GM19452 (cell line): Measurements from ENCODE around the gene THSD4.
"Not testable (repeated sequence)": the region's sequence is repeated elsewhere in the genome, so short reads cannot be mapped to it uniquely, and the experiment has no call there.

ENCODE experiments used
- ATAC-seq: cut with Tn5 transposase; IDR thresholded peaks from one replicate; pipeline ENCODE4 v1.9.1; 2021; ENCODE audit not compliant: unreplicated experiment

Gene THSD4

DNA sequence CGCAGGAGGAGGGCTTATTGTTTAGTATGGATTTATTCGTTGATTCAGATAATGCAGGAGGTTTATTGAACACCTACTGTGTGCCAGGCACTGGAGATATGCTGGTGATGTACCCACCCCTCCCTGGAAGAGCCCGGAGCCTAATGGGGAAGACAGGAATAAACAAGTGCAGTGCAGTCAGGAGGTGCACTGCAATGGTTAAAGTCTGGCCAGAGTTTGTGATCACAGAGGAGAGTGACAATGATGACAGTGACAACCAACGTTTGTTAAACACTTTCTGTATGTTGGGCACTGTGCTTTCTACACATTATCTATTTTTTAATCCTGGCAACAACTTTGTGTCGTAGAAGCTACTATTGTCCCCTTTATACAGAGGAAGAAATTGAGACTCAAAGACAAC, 70.4 kb downstream of the THSD4 start:
- no peak for ATAC-seq

GRCh38 chr15:71186267-71186666, 71.0 kb downstream of the THSD4 start:
- no peak for ATAC-seq

DNA sequence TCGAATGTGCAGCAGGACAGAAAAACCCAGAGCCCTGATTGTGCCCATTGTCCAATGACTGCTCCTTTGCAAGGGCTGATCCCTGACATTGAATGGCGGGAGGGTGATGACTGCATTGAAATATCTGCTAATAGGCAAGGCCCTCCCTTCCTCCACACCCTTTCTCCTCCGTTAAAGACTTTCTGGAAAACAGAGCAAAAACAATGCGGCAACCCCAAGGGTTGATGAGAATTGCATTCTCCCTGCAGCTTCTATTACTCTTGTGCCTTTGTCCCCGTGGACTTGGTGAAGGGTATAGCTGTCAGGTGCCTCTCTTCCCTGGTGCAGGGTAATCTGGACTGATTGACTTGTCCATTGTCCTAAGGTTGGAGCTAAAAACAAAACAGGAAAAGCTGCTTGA, 71.8 kb downstream of the THSD4 start:
- no peak for ATAC-seq

DNA sequence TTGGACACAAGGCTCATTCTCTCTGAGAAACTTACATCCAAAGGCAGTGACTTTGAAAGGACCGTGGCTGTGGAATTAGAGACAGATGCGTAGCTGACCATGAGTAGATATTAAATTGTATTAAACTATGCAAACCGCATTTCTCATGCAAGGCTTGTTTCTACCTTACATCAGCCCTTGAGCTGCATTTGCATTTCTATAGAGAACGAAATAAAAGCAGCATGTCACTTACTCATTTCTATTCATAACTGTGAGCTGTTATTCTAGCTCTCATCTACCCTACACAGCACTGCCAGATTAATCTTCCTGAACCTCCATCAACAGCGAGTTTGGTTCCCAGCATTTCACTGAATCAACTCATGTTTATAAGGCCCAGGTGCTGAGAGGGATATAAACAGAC, 72.3 kb downstream of the THSD4 start:
- no peak for ATAC-seq

- ATAC-seq: no peak
These were observed 74.4 kb downstream of the THSD4 start for GRCh38 chr15:71189718-71190117.

- ATAC-seq: no peak
These were observed 76.0 kb downstream of the THSD4 start for GRCh38 chr15:71191296-71191695.

DNA sequence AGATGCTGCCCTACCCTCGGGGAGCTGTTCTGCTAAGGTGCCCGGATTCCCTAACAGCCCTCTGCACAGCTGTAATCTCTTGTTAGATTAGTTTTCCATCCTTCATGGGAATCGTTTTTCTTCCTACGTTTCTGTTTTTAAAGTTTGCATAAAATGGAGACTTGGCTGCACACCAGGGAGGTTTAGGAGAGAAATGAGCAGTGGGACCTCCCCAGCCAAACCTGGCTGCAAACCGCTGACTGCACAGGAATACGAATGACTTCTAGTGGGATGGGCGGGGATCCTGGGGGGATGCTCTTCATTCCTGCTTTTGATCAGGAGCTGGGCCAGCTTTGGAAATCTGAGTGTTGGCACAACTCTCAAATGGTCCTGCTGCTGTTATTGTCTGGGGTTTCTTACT, 77.5 kb downstream of the THSD4 start:
- no peak for ATAC-seq

- no peak for ATAC-seq
These were observed 79.0 kb downstream of the THSD4 start for GRCh38 chr15:71194286-71194685.

DNA sequence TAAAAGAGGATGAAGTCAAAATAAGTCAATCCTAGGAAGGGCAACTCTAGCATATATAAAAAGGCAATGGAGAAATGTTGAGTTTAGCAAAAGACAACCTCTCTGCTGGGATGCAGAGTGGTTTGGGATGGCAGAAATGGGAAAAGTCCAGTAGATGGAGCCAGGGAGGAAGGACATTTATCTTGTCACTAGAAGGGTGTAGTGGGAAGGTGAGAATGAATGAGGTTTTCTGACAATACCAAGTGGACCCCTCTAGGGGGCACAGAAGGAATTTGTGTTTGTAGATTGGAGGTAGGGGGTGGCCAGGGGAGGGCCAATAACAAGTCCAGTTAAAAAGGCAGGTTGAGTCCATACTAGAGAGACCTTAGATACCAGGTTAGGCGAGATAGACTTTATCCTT, 80.0 kb downstream of the THSD4 start:
- ATAC-seq: no peak

- no peak for ATAC-seq
These were observed 82.3 kb downstream of the THSD4 start for GRCh38 chr15:71197620-71198019.

- ATAC-seq: no peak
These were observed 83.6 kb downstream of the THSD4 start for GRCh38 chr15:71198846-71199245.

GRCh38 chr15:71199384-71200351, 84.4 kb downstream of the THSD4 start:
- no peak for ATAC-seq

GRCh38 chr15:71201477-71201876, 86.2 kb downstream of the THSD4 start:
- ATAC-seq: no peak

- no peak for ATAC-seq
These were observed 87.4 kb downstream of the THSD4 start for GRCh38 chr15:71202712-71203111.

DNA sequence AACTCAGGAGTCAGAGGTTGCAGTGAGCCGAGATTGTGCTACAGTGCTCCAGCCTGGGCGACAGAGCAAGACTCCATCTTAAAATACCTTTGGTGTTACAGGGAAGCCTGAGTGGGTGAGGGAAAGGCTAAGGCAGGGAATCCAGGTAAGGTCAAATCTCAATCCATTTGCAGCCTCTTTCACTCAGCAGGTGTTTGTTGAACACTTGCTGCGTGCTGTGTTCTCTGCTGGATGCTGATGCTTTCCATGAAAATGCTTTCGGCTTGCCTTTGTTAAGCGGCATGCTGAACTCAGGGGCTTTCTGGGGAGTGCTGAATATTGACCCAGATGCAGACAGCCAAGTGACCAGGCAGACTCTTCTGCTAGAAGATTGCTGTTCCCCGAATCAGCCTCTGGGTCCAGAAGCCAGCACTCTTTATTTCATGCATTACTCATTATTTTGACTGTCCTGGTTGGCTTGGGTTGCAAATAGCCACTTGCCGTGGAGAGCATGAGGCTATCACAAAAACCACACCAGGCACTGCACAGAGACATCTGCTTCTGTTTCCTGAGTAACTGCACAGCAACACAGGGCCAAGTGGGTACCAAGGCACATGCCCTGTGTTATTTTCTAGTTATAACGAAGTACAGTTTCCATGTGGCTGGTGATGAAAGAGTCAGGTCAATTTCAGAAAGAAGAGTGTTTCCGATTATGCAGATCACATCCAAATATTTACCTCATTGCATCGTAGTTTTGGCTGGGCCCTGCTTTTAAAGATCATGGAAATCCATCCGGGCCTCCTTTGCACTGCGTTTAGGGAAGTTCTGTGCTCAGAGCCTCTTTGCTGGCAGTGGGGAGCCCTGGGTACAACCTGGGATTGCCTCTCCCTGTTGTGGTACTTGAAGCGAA, 88.6 kb downstream of the THSD4 start:
- no peak for ATAC-seq

GRCh38 chr15:71207141-71207540, 91.9 kb downstream of the THSD4 start:
- ATAC-seq: no peak

GRCh38 chr15:71212146-71212545, 96.9 kb downstream of the THSD4 start:
- ATAC-seq: no peak

DNA sequence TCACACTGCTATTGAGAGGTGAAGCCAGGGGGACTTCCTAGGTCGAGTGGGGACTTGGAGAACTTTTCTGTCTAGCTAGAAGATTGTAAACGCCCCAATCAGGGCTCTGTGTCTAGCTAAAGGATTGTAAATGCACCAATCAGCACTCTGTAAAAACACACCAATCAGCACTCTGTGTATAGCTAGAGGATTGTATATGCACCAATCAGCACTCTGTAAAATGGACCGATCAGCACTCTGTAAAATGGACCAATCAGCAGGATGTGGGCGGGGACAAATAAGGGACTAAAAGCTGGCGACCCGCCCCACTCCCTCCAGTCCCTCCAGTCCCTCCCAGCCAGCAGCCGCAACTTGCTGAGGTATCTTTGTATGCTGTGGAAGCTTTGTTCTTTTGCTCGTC, 98.7 kb downstream of the THSD4 start:
- ATAC-seq: not testable (repeated sequence)

DNA sequence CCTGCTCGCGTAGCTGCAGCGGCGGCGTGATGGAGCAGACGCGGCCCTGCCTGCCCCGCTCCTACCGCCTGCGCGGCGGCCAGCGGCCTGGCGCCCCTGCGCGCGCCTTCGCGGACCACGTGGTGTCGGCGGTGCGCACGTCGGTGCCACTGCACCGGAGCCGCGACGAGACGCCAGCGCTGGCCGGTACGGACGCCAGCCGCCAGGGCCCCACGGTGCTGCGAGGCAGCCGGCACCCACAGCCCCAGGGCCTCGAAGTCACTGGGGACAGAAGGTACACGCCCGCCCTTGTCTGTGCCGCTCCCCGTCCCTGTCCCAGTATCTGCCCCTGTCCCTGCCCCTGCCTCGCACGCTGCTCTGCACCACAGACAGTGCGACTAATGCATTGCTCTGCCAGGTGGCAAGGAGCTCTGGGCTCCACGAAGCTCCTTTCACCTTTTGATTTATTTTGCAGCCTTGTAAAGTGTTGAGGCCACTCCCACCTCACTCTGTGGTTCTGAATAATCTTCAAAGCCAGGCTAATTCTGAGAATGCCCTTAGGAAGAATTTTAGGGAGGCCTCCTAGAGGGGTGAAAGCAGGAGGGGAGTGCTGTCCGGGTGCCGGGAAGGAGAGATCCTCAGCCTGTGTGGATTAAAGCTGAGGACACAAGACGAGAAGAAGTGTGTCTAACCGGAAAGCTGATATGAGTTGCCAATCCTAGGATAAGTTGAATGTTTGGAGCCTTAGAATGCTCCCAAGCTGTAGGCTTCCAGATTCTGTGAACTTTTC, 100.0 kb downstream of the THSD4 start:
- no peak for ATAC-seq

DNA sequence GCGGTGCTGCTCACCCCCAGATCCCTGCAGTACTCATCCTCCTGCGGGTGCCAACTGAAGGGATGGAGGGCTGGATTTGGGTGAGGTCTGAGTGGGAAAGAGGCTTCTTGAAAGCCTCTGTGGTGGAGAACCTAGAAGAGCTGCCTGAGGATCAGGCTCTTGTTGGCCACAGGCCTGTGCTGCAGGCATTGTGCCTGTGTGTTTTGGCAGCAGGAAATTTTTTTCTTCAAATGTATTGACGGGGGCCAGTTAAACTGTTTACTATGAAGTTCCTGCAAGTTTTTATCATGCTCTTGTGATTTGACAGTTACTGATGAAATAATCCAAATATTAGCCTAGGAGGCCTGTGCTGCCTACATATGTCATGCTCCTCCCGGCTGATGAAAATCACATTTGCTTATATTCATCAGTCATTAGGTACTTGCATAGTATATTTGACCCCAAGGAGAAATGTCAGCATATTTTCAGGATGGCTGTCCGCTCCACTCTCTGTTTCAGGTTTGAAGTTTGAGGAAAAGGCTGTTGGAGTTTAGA, 103.1 kb downstream of the THSD4 start:
- ATAC-seq: no peak

GRCh38 chr15:71219101-71219500, 103.8 kb downstream of the THSD4 start:
- no peak for ATAC-seq
